PFSK-1 (cell line): ENCODE data around the gene FIG4.

ENCODE experiments used
- POLR2AphosphoS5 ChIP-seq: IDR thresholded peaks from 2 replicates; pipeline ENCODE4 v1.6.1; 2012; ENCODE audit warnings: low read depth, mild to moderate bottlenecking, control low read depth, low read length, moderate library complexity
- REST ChIP-seq, 2 experiments: IDR thresholded peaks; 2 replicates each; pipeline versions ENCODE4 v1.6.1 to v1.8.0; 2011 to 2012; ENCODE audit warnings: low read depth in 2 of 2, low read length in 2 of 2, control low read depth in 1 of 2, inconsistent platforms in 1 of 2, mild to moderate bottlenecking in 1 of 2, moderate library complexity in 1 of 2; ENCODE audit not compliant: insufficient read depth in 1 of 2
- SIN3A ChIP-seq: IDR thresholded peaks from 2 replicates; pipeline ENCODE4 v1.6.1; 2012; ENCODE audit warnings: mild to moderate bottlenecking, low read length, moderate library complexity, borderline replicate concordance; ENCODE audit not compliant: insufficient read depth
- TAF1 ChIP-seq: IDR thresholded peaks from 2 replicates; pipeline ENCODE4 v1.6.1; 2012; ENCODE audit warnings: low read length, control low read depth, borderline replicate concordance; ENCODE audit not compliant: insufficient read depth

GRCh38 chr6:109791301-109791700 lies 100.2 kb downstream of the FIG4 start:
- no peak for TF ChIP-seq REST (IDR thresholded peaks at IDR 0.05; ENCODE audit: insufficient read depth in 1 of 2, low read depth in 2 of 2, low read length in 2 of 2)
- TF ChIP-seq SIN3A: no peak
- TF ChIP-seq POLR2AphosphoS5: no peak
- TF ChIP-seq TAF1: no peak
